GM19238 (cell line): Measurements from ENCODE around the gene TRAPPC3.

Experiments
- DNase-seq: peaks from one replicate; pipeline ENCODE4 v3.0.0; 2011; ENCODE audit warnings: low spot score; ENCODE audit not compliant: insufficient read length

TRAPPC3 gene

GRCh38 chr1:36154335-36154734, 5.0 kb upstream of the TRAPPC3 start:
- DNase-seq = no peak

- no peak for DNase-seq
These were observed 4.2 kb upstream of the TRAPPC3 start for GRCh38 chr1:36153476-36153875.

- no peak for DNase-seq
These were observed 2.5 kb upstream of the TRAPPC3 start for GRCh38 chr1:36151845-36152203.

DNA sequence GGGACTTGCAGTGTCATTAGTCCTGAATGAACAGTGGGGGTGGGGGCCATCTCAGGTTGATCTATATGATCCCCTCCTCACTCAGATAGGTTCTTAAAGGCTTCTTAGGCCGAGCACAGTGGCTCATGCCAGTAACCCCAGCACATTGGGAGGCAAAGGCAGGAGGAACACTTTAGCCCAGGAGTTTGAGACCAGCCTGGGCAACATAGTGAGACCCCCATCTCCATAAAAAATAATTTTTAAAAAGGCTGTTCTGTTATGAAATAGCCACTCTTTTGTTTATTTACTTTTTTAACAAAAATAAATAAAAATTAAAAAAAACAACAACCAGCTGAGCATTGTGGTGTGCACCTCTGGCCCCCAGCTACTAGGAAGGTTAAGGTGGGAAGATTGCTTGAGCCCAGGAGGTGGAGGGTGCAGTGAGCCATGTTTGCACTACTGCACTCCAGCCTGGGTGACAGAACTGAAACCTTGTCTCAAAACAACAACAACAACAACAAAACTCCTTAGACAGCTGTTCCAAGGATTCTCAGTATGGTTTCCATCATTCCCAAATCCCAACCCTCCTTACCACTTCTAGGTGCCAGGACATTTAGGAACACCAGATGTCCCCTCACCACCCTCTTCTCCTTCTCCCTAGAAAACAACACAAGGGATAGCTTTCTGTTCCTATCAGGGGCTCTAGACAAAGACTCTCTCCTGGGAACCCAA, 2.0 kb upstream of the TRAPPC3 start:
- DNase-seq = no peak

GRCh38 chr1:36150296-36151133, 1.2 kb upstream of the TRAPPC3 start:
- peak; percentile 67 for DNase-seq

- no peak for DNase-seq
These were observed 648 bp upstream of the TRAPPC3 start for GRCh38 chr1:36149973-36150295.

- DNase-seq = no peak
These were observed 457 bp downstream of the TRAPPC3 start for GRCh38 chr1:36148821-36149236.

DNA sequence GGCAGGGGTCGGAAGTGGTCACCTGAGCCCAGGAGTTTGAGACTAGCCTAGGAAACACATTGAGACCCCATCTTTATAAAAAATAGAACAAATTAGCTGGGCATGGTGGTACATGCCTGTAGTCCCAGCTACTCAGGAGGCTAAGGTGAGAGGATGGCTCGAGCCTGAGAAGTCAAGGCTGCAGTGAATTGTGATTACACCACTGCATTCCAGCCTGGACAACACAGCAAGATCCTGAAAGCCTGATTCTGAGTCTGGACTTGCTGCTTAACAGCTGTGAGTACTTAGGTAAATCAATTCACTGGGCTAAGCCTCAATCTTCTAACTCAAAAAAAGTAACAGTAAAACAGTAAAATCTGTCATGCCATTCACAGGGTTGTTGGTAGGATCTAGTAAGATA, 4.9 kb downstream of the TRAPPC3 start:
- DNase-seq = no peak

- no peak for DNase-seq
These were observed 5.9 kb downstream of the TRAPPC3 start for GRCh38 chr1:36143424-36143823.

GRCh38 chr1:36142121-36142520, 7.2 kb downstream of the TRAPPC3 start:
- DNase-seq = no peak

DNA sequence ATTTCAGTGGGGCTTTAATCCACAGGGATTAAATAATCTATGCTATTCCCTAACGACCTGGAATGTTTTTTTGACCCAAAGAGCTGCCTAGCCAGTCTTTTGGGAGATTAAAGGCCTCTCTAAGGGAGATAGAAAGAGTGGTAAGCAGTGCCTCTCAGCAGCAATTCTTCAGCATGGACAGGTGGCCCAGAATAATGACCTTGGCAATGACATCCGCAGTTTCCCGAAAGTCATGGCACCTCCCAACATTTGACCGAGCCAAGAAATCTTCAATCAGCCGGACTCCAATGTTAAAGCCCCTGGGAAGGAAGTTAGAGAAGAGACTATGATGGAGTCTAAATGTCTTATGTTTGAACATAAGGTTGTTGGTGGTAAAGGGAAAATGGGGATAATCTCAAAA, 9.8 kb downstream of the TRAPPC3 start:
- no peak for DNase-seq

- DNase-seq = no peak
These were observed 11.5 kb downstream of the TRAPPC3 start for GRCh38 chr1:36137776-36138175.

- DNase-seq = no peak
These were observed 12.1 kb downstream of the TRAPPC3 start for GRCh38 chr1:36137226-36137625.

- no peak for DNase-seq
These were observed 12.8 kb downstream of the TRAPPC3 start for GRCh38 chr1:36136535-36136934.

- no peak for DNase-seq
These were observed 13.5 kb downstream of the TRAPPC3 start for GRCh38 chr1:36135796-36136195.

DNA sequence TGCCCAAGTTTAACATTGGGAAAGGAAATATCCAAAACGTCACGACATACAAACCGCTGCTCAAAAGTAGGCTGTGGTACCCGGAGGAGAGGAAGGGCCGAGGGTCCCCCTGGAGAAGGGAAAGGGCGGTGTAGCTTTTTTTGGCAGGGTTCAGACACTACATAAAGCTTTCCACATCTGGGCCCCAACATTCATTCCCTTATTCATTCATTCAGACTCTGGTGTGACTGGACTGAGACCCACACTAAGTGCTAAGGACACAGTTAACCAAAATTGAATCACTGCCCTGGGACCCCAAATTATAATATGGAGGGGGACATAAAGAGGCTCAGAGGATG, 14.0 kb downstream of the TRAPPC3 start:
- DNase-seq = no peak

- DNase-seq = peak; percentile 66
These were observed 14.6 kb downstream of the TRAPPC3 start for GRCh38 chr1:36134505-36135329.

DNA sequence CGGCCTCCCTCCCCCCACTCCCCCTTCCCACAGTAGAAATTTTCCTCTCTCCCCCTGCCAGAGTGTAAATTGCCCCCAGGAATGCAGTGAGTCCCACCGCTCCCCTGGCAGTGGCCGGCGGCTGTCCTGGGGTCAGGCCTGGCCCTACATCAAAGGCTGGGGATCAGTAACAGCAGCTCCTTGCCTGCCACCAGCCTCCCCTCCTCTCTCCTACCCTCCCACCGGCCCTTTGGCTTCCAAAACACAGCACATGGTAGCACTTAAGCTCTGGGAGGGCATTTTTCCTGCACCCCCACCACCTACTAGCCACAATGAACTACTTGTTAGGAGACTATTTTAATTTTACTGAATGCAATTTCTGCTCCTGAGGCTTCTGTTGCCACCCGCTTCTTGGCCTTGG, 15.3 kb downstream of the TRAPPC3 start:
- no peak for DNase-seq

DNA sequence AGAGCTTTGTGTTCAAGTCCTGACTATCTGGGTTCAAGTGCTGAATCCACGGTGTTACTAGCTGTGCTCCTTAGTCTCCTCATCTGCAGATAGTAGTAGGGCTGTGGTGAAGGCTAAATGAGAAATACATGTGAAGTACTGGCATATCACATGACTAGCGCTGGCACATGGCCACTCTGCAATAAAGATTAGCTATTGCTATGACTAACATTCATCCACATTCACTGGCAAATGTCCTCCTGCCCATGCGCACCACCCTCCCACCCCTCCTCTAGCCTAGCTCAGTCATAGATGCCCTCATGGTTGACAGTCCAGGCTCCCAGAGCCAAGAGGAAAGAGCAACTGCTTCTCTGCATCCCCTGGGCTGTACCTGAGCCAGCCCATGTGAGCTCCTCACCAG, 15.8 kb downstream of the TRAPPC3 start:
- DNase-seq = no peak

GRCh38 chr1:36132029-36132428, 17.3 kb downstream of the TRAPPC3 start:
- DNase-seq = no peak

- no peak for DNase-seq
These were observed 20.4 kb downstream of the TRAPPC3 start for GRCh38 chr1:36128905-36129206.

DNA sequence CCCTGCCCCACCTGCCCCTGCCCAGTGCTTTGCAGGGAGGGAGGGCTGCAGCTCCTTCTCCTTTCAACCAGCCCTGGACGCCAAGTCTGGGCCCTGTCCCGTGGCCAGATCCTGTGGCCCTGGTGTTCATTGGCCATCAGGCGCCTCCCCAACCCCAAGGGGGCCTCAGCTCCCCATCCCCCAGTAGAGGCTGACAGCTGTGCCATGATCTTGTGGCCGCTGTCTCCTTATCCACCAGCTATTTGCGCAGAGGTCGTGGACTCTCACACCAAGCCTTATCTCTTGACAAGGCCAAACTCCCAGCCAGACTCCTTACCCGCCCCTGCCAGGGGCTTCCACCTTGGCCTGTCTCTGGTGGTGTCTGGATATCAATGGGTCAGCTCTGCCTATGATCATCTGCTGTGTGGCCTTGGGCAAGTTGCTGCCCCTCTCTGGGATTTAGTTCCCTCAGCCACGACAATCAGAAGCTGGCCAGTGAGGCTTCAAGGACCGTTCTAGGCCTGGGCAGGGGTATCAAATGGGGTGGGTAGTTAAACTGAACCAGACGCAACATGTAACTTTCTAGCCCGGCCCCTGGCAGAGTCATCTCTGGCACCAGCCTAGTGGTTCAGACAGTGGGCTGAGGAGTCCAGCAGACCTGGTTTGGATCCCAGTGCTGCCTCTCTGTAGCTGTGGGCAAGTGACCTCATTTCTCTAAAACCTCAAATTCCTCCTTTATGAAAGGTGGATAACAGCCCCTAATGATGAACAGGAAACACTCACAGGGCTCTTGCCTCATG, 21.0 kb downstream of the TRAPPC3 start:
- no peak for DNase-seq
